ENCODE data around the gene CLEC4E.

- TF ChIP-seq CTCF (IDR thresholded peaks at IDR 0.05), result peak; percentile 25; the same call in 1 of the 2 replicates
- no peak for TF ChIP-seq ZFX (IDR thresholded peaks at IDR 0.05; ENCODE audit: borderline replicate concordance)
These were observed 12.5 kb upstream of the CLEC4E start for GRCh38 chr12:8553088-8553627.

Data from 22Rv1 (cell line).